GM18867 (cell line): ENCODE results near the gene XG.
"Not testable (repeated sequence)": the region's sequence is repeated elsewhere in the genome, so short reads cannot be mapped to it uniquely, and the experiment has no call there.

Experiments used
- ATAC-seq: cut with Tn5 transposase; IDR thresholded peaks from one replicate; pipeline ENCODE4 v1.9.1; 2021; ENCODE audit warnings: mild to moderate bottlenecking, moderate library complexity; ENCODE audit not compliant: unreplicated experiment

XG gene

DNA sequence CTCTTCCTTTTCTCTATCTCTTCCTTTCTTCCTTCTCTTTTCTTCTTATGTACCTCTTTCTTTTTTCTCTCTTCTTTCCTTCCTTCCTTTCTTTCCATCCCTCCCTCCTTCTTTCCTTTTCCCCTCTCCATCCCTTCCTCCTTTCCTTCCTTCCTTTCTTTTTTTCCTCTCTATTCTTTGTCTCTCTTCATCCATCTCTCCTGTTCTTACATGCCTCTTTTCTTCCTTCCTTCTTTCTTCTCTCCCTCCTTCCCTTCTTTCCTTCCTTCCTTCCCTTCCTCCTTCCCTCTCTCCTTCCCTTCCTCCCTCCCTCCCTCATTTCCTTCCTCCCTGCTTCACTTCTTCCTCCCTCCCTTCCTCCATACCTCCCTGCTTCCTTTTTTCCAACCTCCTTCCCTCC, 19.2 kb upstream of the XG start:
- ATAC-seq = no peak

DNA sequence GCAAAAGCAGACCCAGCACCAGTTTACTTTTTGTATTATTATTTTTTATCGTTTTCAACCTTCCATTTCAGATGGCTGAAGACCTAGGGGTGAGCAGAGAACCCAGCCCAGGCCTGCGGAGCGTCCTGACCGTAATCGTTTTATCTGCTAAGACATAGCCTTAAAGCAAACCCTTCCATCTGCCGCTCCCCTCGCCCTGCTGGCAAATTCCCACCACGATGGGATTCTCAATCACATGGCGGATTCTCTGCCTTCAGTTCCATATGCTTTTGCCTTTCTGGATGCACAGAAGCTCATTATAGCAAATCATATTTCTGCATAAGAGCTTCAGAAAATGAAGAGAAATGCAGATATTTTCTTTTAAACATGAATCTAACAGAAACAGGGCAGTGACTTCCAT, 18.6 kb upstream of the XG start:
- no peak for ATAC-seq

DNA sequence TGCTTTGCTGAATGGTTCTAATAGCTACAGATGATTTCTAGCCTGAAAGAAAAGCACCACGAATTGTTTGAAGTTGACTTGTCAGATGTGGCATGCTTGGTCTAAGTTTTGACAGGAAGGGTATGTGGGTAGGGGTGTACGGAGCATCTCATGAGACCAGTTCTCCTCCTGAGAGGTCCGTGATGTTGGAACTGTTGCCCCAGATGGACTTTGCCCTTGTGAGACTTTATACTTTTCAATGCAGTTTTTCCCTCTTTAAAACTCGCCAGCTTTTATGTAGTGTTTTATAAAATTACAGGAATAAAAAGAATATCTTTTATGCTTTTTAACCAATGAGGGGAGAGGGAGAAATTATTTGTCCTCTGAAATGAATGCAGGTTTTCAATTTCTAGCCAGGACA, 16.6 kb upstream of the XG start:
- no peak for ATAC-seq

DNA sequence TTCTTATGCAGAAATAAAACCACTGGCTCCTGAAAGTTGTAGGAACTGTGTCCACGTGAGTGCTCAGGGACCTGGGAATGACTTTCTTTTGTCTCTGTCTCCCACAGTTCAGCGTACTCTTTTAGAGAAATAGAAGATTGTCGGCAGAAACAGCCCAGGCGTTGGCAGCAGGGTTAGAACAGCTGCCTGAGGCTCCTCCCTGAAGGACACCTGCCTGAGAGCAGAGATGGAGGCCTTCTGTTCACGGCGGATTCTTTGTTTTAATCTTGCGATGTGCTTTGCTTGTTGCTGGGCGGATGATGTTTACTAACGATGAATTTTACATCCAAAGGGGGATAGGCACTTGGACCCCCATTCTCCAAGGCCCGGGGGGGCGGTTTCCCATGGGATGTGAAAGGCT, 11.2 kb upstream of the XG start:
- ATAC-seq = no peak

DNA sequence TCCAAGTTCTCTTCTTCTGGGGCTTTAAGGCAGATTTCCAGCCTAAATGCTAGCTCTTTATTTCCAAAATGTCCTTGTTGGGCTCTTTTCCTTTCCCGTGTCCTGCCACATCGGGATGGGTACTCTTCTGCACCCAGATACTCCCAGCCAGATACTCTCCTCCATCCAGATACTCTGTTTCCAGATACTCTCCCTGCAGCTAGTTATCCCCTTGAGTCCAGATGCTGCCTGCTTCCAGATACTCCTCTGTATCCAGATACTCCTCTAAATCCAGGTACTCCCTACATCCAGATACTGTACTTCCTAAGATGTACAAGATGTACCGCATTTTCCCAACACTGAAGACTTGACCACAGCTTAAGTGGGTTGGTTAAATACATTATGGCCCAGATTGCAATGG, 10.5 kb upstream of the XG start:
- no peak for ATAC-seq

DNA sequence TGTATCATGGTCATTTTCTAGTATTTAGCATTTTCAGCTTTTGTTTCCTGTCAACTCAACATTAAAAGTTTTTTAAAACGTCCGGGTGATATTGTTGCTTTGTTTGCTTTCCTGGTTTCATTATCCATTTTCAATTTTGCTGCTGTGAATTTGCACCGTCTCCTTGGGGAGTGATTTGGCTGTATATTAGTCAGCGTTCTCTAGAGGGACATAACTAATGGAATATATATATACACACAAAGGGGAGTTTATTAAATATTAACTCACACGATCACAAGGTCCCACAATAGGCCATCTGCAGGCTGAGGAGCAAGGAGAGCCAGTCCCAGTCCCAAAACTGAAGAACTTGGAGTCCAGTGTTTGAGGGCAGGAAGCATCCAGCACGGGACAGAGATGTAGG, 5.6 kb upstream of the XG start:
- not testable (repeated sequence) for ATAC-seq

DNA sequence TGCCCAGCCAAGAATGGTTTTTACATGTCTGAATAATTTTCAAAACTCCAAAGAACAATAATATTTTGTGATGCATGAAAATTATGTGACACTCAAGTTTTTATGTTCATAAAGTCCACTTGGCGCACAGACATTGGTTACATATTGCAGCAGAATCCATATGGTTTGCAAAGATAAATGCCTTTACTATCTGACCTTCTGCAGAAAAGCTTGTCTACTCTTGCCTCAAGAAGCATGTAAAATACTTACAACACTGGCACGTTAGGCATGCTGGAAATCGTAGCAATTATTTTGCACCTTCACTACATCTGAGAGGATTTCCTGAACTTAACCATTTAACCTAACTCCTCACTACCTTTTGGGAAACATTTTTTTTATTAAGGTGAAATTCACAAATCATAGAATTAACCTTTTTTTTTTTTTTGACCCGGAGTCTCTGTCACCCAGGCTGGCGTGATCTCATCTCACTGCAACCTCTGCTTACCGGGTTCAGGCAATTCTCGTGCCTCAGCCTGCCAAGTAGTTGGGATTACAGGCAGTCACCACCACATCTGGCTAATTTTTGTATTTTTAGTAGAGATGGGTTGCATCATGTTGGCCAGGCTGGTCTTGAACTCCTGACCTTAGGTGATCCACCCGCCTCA, 3.5 kb upstream of the XG start:
- ATAC-seq = no peak

DNA sequence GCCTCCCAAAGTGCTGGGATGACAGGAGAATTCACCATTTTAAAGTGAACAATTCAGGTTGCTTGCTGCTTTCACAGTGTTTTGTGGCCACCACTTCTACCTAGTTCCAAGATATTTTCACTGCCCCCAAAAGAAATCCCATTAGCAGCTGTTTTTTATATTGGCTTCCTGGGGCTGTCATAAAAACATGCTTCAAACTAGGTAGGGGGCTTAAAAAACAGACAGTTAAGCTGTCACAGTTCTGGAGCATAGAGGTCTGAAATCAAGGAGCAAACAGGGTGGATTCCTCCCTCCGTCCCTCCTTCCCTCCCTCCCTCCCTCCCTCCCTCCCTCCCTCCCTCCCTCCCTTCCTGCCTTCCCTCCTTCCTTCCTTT, 3.0 kb upstream of the XG start:
- no peak for ATAC-seq

DNA sequence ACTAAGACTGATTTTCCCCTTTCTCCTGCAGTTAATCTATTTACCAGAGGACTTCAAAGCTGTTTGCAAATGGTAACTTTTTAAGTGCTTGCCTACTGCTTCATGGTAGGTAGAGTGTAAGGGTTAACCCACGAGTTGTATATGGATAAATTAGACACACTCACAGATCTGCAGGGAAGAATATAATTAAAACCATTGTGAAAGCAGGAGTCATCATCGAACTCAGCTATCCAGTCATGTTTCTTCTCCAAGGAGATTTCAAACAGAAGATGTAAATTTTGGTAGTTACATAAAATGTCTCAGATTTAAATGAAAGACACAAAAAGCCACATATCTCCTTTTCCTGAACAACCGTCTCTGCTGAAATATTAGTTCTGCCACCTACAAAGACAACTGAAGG, 549 bp upstream of the XG start:
- no peak for ATAC-seq

DNA sequence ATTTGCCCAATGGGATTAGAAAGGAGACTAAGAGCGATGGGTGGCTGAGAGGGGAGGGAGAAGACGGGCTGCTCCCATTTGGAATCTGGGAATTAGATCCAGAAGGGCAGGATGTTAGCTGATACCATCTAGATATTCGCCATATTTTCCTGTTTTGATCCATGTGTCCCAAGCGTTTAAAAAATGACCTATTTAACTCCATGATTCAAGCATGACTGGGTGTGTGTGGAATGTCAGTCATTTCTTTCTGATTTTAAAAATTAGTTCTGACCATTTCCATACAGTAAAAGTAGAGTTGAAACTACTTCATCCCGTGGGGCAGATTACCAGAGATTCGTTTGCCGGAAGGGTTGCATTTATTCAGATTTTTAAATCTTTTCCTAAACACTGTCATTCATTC, 601 bp downstream of the XG start:
- ATAC-seq = not testable (repeated sequence)

DNA sequence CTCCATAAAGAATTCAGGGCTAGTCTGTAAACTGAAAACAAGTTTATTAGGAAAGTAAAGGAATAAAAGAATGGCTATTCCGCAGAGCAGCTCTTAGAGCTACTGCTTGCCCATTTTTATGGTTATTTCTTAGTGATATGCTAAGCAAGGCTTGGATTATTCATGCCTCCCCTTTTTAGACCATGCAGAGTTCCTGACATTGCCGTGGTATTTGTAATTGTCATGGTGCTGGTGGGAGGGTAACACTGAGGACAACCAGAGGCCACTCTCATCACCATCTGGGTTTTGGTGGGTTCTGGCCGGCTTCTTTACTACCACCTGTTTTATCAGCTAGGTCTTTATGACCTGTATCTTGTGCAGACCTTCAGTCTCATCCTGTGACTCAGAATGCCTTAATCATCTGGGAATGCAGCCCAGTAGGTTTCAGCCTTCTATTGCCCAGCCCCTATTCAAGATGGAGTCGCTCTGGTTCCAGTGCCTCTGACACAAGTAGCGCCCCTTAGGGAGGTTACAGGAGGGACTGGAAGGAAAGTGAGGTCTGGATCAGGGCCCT, 3.4 kb downstream of the XG start:
- not testable (repeated sequence) for ATAC-seq

DNA sequence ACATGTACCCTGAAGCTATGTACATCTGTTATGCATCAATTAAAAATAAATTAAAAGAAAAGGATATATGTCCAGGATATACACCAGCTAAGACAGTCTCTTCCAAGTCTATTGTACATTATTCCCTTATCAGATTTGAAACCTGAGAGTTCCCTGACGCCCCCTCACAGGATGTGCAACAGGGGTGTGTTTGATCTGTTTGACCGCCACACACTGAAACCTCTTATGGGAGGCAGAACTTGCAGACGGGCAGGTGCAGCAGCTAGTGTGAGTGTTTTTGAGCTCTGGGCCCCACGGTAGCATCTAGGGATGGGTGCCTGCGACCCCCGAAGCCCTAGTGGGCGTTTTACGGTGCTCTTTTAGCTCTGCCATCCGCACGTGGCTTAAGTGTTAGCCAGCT, 4.7 kb downstream of the XG start:
- ATAC-seq = no peak

DNA sequence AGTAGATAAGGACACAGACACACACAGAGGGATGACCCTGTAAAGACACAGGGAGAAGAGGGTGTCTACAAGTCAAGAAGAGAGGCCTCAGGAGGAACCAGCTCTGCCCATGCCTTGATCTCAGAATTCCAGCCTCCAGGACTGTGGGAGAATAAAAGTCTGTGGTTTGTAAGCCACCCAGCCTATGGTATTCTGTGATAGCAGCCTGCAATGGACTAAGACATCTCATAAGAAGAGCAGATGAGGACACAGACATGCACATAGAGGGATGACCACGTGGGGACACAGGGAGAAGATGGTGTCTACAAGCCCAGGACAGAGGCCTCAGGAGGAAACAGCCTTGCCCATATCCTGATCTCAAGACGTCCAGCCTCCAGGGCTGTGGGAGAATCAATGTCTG, 9.4 kb downstream of the XG start:
- ATAC-seq = no peak

DNA sequence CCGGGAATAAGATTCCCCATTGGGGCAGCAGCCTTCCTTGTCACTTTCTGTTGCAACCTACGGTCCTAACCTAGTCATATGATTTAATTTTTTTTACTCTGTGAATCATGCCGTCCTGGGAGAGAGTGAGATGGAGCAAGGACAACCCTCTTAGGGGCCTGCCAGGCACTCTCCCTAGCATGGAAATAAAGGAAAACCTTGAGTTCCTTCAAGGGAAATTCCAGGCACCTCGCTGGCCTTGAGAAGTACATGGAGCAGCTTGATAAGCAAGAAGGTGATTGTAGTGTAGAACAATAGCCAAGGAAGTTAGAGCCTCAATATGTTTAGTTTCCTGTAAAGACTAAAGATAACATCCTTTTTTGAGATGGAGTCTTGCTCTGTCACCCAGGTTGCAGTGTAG, 10.8 kb downstream of the XG start:
- ATAC-seq = not testable (repeated sequence)

DNA sequence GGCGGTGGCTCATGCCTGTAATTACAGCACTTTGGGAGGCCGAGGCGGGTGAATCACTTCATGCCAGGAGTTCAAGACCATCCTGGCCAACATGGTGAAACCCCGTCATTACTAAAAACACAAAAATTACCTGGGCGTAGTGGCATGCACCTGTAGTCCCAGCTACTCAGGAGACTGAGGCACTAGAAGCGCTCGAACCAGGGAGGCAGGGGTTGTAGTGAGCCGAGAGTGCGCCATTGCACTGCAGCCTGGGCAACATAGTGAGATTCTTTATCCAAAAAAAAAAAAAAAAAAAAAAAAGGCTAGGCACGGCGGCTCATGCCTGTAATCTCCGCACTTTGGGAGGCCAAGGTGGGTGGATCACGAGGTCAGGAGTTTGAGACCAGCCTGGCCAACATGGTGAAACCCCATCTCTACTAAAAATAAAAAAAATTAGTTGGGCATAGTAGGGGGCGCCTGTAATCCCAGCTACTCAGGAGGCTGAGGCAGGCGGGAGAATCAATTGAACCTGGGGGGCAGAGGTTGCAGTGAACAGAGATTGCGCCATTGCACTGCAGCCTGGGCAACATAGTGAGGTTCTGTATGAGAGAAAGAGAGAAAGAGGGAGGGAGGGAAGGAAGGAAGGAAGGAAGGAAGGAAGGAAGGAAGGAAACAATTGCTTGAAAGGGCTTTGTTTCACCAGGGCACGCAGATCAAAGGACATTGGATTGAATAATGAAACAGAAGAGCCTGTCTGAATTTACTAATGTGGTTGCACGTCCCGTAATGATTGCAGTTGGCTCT, 13.1 kb downstream of the XG start:
- ATAC-seq = not testable (repeated sequence)

DNA sequence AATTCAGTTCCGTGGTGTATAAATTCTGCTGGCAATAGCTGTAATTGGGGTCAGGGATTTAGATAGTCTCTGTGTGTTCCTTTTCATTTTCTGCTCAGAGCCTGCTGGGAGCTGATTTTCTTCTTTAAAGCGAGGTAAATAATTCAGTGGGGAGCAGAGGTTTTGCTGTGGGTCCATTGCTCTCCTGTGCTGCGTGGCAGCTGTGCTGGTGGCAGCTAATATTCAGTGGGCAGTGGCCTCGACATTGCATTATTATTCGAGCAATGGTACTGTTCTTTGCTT, 13.7 kb downstream of the XG start:
- ATAC-seq = no peak

DNA sequence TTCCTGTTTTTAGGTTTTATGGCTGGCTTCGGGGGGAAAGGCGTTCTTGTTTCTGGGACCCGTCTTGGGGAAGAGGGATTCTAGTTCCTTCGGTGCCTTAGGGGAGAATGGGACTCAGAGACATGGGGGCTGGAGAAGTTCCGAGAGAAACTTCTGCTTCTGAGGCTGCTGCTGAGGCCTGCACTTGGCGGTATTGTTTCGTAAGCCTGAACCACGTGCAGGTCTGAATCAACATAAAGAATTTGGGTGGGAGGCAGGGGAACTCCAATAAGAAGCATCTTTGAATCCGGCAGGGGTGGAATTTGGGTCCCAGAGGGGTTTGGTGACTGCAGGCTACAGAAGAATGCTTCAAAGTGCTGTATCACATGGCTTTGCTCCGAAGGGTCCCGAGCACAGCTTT, 15.1 kb downstream of the XG start:
- ATAC-seq = no peak

DNA sequence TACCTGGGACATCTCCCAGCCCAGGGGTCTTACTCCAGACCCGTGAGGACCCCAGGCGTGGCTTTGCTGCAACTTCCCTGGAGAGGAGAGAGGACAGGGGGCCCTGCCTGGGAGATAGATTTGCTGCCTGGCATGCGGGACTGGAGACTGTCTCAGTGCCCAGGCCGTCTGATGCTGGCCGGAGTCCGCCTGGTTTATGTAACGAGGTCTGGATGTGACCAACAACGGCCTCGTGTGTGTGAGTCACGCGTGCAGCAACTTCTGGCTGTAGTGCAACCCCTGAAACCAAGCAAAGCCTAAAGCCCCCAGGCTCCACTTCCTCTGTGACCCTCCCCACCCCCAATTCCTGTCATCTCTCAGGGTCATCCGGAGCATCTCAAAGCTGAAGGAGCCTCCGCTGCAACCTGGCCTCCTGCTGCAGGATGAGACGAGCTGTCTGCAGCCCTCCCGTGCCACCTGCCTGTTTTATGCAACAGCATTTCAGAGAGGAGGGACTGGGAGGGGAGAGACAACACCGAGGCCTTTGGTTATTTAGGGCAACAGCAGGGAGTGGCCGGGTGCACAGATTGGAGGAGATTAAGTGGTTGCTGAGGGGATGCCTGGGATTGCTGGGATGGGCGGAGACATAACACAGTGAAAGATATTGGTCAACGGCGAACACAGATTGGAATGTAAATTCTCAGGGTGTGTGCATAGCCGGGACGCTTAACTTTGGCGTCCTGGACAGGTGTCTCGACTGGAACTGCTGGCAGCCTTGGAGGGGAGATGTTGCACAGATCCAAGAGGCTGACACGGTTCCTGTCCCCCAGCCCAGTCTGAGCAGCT, 16.0 kb downstream of the XG start:
- ATAC-seq = no peak

DNA sequence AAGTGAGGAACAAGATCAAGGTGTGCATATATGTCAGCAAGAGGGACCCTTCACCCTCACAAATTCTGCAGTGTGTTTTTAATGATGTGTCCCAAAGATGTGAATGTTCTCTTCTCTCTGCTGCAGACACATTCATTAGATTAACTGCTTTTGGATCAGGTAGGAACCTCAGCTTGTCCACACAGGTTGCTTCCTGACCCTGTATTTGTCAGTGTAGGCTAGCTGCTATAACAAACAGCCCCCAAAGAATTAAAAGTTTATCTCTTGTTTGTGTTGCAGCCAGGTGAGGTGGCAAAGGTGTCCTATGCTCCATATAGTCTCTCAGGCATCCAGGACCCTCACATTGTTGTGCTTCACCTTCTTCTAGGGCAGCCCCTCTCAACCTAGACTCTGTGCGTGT, 17.8 kb downstream of the XG start:
- ATAC-seq = no peak

DNA sequence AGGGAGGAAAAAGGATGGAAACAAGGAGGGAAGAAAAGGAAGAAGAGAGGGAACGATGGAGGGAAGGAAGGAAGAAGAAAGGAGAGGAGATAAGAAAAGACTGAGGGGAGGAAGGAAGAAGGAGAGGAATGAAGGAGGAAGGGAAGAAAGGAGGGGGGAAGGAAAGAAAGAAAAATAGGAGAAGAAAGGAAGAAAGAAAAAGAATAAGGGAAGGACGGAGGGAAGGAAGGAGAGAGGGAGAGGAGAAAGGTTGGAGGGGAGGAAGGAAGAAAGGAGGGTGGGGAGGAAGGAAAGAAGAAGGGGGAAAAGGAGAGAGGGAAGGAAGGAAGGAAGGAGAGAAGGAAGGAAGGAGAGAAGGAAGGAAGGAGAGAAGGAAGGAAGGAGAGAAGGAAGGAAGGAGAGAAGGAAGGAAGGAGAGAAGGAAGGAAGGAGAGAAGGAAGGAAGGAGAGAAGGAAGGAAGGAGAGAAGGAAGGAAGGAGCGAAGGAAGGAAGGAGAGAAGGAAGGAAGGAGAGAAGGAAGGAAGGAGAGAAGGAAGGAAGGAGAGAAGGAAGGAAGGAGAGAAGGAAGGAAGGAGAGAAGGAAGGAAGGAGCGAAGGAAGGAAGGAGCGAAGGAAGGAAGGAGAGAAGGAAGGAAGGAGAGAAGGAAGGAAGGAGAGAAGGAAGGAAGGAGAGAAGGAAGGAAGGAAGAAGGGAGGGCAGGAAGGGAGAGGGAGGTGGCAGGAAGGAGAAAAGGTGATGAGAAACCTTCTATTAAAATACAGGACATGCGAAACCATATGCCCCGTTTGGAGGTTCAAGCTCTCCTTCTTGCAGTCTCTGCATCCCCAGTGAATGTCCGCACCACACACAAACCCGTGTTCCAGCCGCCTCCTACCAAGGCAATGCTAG, 21.6 kb downstream of the XG start:
- ATAC-seq = not testable (repeated sequence)

DNA sequence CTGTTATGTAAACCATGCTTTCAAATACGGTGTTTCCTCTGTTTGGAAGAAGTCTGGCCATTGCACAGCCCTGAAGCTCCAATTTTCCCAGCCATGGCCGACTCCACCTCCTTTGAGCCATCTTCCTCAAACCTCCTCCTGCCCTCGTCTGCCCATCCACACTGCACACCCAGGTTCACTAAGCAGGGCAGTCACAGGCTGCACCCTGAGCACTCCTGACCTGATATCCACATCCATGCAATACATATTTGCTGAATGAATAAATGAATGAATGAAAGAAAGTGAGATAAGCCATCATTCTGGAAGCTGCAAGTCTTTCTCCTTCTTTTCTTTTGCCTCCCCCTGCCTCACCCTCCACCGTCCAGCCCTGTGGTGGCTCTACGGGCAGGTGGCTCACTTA, 22.2 kb downstream of the XG start:
- ATAC-seq = no peak
